Skin of body (tissue), 2 donors: Measurements from ENCODE around the gene MYO16. TPM values are rescaled to one million over a fixed set of nuclear protein-coding genes. Genes with fewer than 3 reads are reported as not detected.
"Not testable (repeated sequence)": the region's sequence is repeated elsewhere in the genome, so short reads cannot be mapped to it uniquely, and the experiment has no call there.

ENCODE experiments used
- DNase-seq: peaks from one replicate; lab custom pipeline; 2025; lab: John Stamatoyannopoulos, UW
- total RNA-seq: library from RNA; depleted of rRNA; stranded (reverse); fragments of >200 nt; gene quantifications from one replicate; pipeline ENCODE4 v1.2.3, GENCODE V29; 2014

Gene MYO16
- total RNA-seq, 1 donor from 2014 or later, result 1.7 TPM

- peak; percentile 90 for DNase-seq
Measured at GRCh38 chr13:108741930-108742329, 112.5 kb downstream of the MYO16 start.

DNA sequence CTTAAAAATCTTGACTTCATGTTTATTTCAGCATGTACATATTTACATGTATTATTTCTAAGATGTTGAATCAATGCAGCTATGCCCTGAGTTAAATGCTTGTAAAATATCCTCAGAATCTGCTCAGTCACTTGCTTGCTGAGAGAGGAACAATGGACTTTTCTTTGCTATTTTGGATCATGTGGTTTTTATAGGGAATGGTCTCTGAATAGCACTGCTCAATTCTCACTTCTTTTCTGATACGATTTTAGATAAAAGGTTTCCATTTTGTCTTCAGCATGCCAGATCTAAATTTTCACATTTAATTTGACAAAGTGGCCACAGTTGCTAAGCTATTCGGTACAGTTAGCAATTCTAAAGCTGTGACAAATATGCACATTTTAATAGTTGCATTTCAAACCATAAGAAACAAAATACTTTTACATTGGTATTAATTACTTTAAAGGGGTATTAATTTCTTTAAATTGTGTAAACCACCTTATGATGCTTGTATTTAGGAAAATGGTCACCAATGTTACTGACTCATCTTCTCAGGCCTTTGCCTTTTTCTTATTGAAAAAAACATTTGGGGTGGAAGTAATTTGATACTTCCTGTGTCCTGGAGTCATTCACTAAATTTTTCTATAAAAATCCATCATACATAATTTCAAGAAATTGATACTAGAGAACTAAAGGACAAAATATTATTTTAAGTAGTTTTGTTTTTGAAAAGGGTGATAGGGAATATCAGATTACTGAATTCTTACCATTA lies 113.5 kb downstream of the MYO16 start:
- DNase-seq, result no peak

- no peak for DNase-seq
Measured at GRCh38 chr13:108743522-108743921, 114.1 kb downstream of the MYO16 start.

GRCh38 chr13:108747843-108748242 lies 118.4 kb downstream of the MYO16 start:
- no peak for DNase-seq

GRCh38 chr13:108752276-108752675 lies 122.9 kb downstream of the MYO16 start:
- no peak for DNase-seq

- peak; percentile 63 for DNase-seq
Measured at GRCh38 chr13:108755083-108755482, 125.7 kb downstream of the MYO16 start.

GRCh38 chr13:108760129-108760528 lies 130.7 kb downstream of the MYO16 start:
- DNase-seq, result no peak

DNA sequence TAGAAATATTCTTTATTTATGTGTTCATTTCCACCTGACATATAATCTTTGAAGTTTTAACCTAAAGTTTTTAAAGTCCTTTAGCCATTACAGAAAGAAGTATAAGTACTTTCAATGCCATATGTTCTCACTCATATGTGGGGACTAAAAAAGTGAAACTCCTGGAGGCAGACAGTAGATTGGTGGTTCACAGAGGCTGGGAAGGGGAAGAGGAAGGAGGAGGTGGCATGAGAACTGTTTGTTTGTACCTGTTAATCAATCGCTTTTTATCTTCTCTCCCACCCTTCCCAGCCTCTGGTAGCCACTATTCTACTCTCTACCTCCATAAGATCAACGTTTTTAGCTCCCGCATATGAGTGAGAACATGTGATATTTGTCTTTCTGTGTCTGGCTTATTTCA lies 131.1 kb downstream of the MYO16 start:
- no peak for DNase-seq

- DNase-seq, result no peak
Measured at GRCh38 chr13:108768035-108768434, 138.6 kb downstream of the MYO16 start.

GRCh38 chr13:108769213-108770070 lies 140.0 kb downstream of the MYO16 start:
- DNase-seq, result no peak

DNA sequence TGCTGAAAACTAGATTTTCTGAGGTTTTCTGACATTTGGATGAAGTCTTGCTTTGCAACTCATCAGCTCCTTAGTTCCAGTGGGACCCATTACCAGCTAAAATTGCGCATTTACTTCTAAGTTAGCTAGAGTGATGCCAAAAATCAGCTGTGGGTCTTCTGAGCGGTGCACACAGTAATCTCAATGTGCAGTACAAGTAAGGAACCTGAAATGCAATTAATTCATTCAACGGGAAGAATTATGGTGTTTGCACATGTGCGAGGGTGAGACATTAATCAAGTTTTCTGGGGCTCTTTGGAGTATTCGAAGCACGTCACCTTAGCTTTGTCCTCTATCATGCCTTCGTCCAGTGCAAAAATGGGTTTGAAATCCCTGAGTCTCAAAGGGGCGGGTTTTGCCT lies 146.2 kb downstream of the MYO16 start:
- no peak for DNase-seq

DNA sequence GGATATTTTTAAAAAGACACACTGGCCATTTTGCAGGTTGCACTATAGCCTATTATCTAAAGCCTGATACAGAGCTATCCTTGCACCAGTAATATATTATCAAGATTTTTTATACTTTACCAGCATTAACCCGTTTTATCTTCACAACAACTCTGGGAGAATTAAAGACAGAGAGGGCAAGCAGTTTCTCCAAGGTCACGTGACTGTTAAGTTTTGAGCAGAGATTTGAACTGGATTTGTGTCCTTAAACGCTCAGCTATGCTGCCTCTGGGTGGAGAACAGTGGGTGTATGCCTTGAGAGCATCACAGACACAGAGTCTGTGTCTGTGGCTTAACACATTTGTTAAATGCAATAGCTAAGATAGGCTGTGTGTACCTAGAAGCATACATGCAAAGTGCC lies 147.2 kb downstream of the MYO16 start:
- DNase-seq, result no peak

DNA sequence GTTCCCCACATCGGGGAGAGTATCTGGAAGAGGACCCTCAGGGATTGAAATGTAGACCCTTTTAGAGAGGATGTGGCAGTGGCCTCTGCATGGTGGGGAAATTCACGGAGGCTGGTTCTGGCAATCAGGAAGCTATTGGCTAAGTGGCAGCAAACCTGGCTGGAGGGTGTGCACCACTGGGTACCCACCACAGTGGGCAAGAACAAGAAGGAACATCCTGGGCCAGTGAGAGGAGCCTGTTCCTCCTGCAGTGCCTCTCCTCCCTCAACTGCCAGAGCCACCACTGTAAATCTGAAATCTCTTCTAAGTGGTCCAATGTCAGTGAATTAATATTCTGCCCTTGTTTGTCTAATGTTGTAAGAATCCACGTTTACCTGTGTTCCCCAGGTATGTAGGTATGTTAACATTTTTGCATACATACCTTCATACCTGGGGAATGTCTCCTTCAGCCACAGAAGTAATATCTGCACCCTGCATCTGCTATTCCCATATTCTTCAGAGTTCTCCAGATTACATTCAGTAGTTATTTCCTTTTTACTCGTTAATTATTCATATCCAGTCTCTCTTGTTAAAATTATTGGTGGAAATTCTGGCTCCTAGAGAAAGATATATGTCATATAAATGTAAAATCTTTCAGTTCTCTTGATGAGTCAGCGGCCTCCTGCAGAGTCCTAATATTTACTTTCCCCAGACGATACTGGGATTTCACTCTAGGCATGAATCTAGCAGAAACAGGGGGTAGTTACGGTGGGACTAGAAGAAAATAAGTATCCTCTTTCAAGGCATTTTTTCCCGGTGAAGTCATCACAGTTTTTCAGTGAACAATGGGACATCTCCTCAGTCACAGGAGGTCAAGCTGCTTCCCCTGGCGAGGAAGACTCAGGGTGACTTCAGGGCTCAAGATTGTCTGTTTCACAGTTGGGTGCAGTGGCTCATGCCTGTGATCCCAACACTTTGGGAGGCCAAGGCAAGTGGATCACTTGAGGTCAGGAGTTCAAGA lies 148.3 kb downstream of the MYO16 start:
- no peak for DNase-seq

GRCh38 chr13:108779308-108779707 lies 149.9 kb downstream of the MYO16 start:
- DNase-seq, result no peak

GRCh38 chr13:108780706-108781105 lies 151.3 kb downstream of the MYO16 start:
- no peak for DNase-seq

DNA sequence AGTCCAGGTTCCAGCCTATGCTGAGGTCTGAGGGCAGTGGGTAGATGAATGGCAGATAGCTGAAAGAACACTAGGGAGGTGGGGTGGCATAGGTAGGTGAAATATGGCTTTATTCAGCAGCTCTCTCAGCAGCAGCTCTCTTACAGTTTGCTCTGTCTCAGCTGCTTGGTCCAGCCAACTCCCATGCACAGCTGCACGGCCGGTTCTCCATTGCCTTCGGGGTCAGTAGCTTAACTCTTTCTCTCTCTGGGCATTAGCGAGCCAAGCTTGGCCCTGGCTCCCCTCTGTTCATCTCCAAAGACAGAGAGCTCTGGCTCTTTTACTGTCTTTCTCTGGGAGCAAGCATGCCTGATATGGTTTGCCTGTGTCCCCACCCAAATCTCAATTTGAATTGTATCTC lies 151.9 kb downstream of the MYO16 start:
- no peak for DNase-seq

GRCh38 chr13:108782480-108782879 lies 153.1 kb downstream of the MYO16 start:
- not testable (repeated sequence) for DNase-seq

GRCh38 chr13:108785844-108786243 lies 156.4 kb downstream of the MYO16 start:
- no peak for DNase-seq

GRCh38 chr13:108786456-108787200 lies 157.2 kb downstream of the MYO16 start:
- DNase-seq, result peak; percentile 30

GRCh38 chr13:108787700-108788414 lies 158.4 kb downstream of the MYO16 start:
- no peak for DNase-seq
